ENCODE results near the gene PITPNC1. TPM values are rescaled to one million over a fixed set of nuclear protein-coding genes. Genes with fewer than 3 reads are reported as not detected.
"Not testable (repeated sequence)": the region's sequence is repeated elsewhere in the genome, so short reads cannot be mapped to it uniquely, and the experiment has no call there.

PITPNC1 gene
- total RNA-seq, 2 donors from 2014 or later, result 22.3 to 24.3 TPM

- intact Hi-C loops (cut with DNase I), result loop anchor here in 1 of 2 donors (1.0 kb wide), 1 partner anchor 16 kb away; no protein-coding TSS in a partner anchor
- no peak for DNase-seq (ENCODE audit: low spot score)
These were observed 233.0 kb downstream of the PITPNC1 start for GRCh38 chr17:67610061-67610460.

GRCh38 chr17:67613961-67614360 lies 236.9 kb downstream of the PITPNC1 start:
- intact Hi-C loops (cut with DNase I), result no loop called here
- DNase-seq (ENCODE audit: low spot score), result no peak

GRCh38 chr17:67615011-67615561 lies 238.0 kb downstream of the PITPNC1 start:
- DNase-seq (ENCODE audit: low spot score), result no peak
- intact Hi-C loops (cut with DNase I), result no loop called here

- no peak for DNase-seq (ENCODE audit: low spot score)
- intact Hi-C loops (cut with DNase I), result no loop called here
These were observed 238.7 kb downstream of the PITPNC1 start for GRCh38 chr17:67615736-67616135.

- DNase-seq (ENCODE audit: low spot score), result no peak
- intact Hi-C loops (cut with DNase I), result no loop called here
These were observed 240.3 kb downstream of the PITPNC1 start for GRCh38 chr17:67617304-67617899.

- intact Hi-C loops (cut with DNase I), result no loop called here
- DNase-seq (ENCODE audit: low spot score), result no peak
These were observed 242.5 kb downstream of the PITPNC1 start for GRCh38 chr17:67619555-67619954.

- intact Hi-C loops (cut with DNase I), result no loop called here
These were observed 243.0 kb downstream of the PITPNC1 start for GRCh38 chr17:67620088-67620487.

GRCh38 chr17:67620636-67621035 lies 243.6 kb downstream of the PITPNC1 start:
- DNase-seq (ENCODE audit: low spot score), result peak; percentile 40
- intact Hi-C loops (cut with DNase I), result no loop called here

More at GRCh38 chr17:67620088-67620487, 243.0 kb downstream of the PITPNC1 start:
- peak; percentile 14 for DNase-seq (ENCODE audit: low spot score)

GRCh38 chr17:67623767-67624166 lies 246.7 kb downstream of the PITPNC1 start:
- intact Hi-C loops (cut with DNase I), result no loop called here
- DNase-seq (ENCODE audit: low spot score), result no peak

GRCh38 chr17:67624886-67625656 lies 248.0 kb downstream of the PITPNC1 start:
- intact Hi-C loops (cut with DNase I), result loop anchor here in 1 of 2 donors (5.0 kb wide), 1 partner anchor 248 kb away; the partner anchor contains the start of gene PITPNC1
- peak; percentile 29 for DNase-seq (ENCODE audit: low spot score)

GRCh38 chr17:67625971-67626370 lies 248.9 kb downstream of the PITPNC1 start:
- intact Hi-C loops (cut with DNase I), result loop anchor here in 1 of 2 donors (5.0 kb wide), 1 partner anchor 249 kb away; the partner anchor contains the start of gene PITPNC1

GRCh38 chr17:67628580-67629013 lies 251.5 kb downstream of the PITPNC1 start:
- intact Hi-C loops (cut with DNase I), result loop anchor here in 1 of 2 donors (5.0 kb wide), 1 partner anchor 251 kb away; the partner anchor contains the start of gene PITPNC1
- peak; percentile 41 for DNase-seq (ENCODE audit: low spot score)

More at GRCh38 chr17:67625971-67626370, 248.9 kb downstream of the PITPNC1 start:
- peak; percentile 1 for DNase-seq (ENCODE audit: low spot score)

GRCh38 chr17:67629971-67630320 lies 252.9 kb downstream of the PITPNC1 start:
- intact Hi-C loops (cut with DNase I), result loop anchor here in 1 of 2 donors (5.0 kb wide), 1 partner anchor 253 kb away; the partner anchor contains the start of gene PITPNC1
- DNase-seq (ENCODE audit: low spot score), result no peak

- peak; percentile 3 for DNase-seq (ENCODE audit: low spot score)
- intact Hi-C loops (cut with DNase I), result not testable (repeated sequence)
These were observed 253.8 kb downstream of the PITPNC1 start for GRCh38 chr17:67630836-67631235.

- intact Hi-C loops (cut with DNase I), result no loop called here
These were observed 255.1 kb downstream of the PITPNC1 start for GRCh38 chr17:67632141-67632540.

GRCh38 chr17:67633751-67634211 lies 256.7 kb downstream of the PITPNC1 start:
- DNase-seq (ENCODE audit: low spot score), result peak; percentile 81
- intact Hi-C loops (cut with DNase I), result no loop called here

More at GRCh38 chr17:67632141-67632540, 255.1 kb downstream of the PITPNC1 start:
- DNase-seq (ENCODE audit: low spot score), result peak; percentile 0

GRCh38 chr17:67635681-67636080 lies 258.6 kb downstream of the PITPNC1 start:
- DNase-seq (ENCODE audit: low spot score), result no peak
- intact Hi-C loops (cut with DNase I), result no loop called here

- intact Hi-C loops (cut with DNase I), result no loop called here
- peak; percentile 56 for DNase-seq (ENCODE audit: low spot score)
These were observed 259.2 kb downstream of the PITPNC1 start for GRCh38 chr17:67636312-67636711.

- intact Hi-C loops (cut with DNase I), result no loop called here
These were observed 259.9 kb downstream of the PITPNC1 start for GRCh38 chr17:67636834-67637520.

More at GRCh38 chr17:67636834-67637520, 259.9 kb downstream of the PITPNC1 start:
- DNase-seq (ENCODE audit: low spot score), result peak; percentile 42

Data from posterior vena cava (tissue), 2 donors.